ENCODE data around the gene CATSPER4. TPM values are rescaled to one million over a fixed set of nuclear protein-coding genes. Genes with fewer than 3 reads are reported as not detected.

CATSPER4 gene
- total RNA-seq = not detected
- total RNA-seq = 0 to 0.15 reads per million in 2 donors

GRCh38 chr1:26190373-26190987 lies at the start of gene CATSPER4:
Gene CATSPER4 (plus strand): TSS chr1:26190602. CDS start chr1:26190628, 26 bp downstream.
- no peak for ATAC-seq

GRCh38 chr1:26142159-26142558 lies 48.2 kb upstream of the CATSPER4 start:
- H3K9me3 ChIP-seq (ENCODE audit: control insufficient read depth, low read length, poor library complexity, severe bottlenecking) = no peaks in the 10 kb centered on the region
- Mint-ChIP-seq H3K27me3 (peaks cover 6% of the 10 kb centered on the region), H3K36me3 (ENCODE audit: low read depth) (peaks cover 3% of the 10 kb centered on the region), H3K27ac (no peak overlapping the region), H3K4me3 (no peak overlapping the region), H3K4me1 (peaks cover 9% of the 10 kb centered on the region)
- ATAC-seq (no peak), DNase-seq (no peak)

More at GRCh38 chr1:26190373-26190987, at the start of gene CATSPER4:
- Mint-ChIP-seq H3K4me1 (peaks cover 16% of the 10 kb centered on the region), H3K4me3 (no peak within 1 kb of the TSS), H3K27me3 (no peaks in the 10 kb centered on the region), H3K27ac (peak within 1 kb of the TSS; percentile 1), H3K36me3 (ENCODE audit: low read depth) (no peaks in the 10 kb centered on the region)
- no peak for DNase-seq
- no peaks in the 10 kb centered on the region for H3K9me3 ChIP-seq (ENCODE audit: control insufficient read depth, low read length, poor library complexity, severe bottlenecking)

- H3K27me3 Mint-ChIP-seq = peaks cover 21% of the 10 kb centered on the region
- peak overlapping the region; percentile 52 for H3K4me3 Mint-ChIP-seq
- H3K9me3 ChIP-seq (ENCODE audit: control insufficient read depth, low read length, poor library complexity, severe bottlenecking) = no peaks in the 10 kb centered on the region
- no peak overlapping the region for H3K27ac Mint-ChIP-seq
- peaks cover 3% of the 10 kb centered on the region for H3K36me3 Mint-ChIP-seq (ENCODE audit: low read depth)
- peak; percentile 95 for ATAC-seq
- peaks cover 4% of the 10 kb centered on the region for H3K4me1 Mint-ChIP-seq
- DNase-seq = peak; percentile 55 to 67 (median 59)
Measured at GRCh38 chr1:26145041-26145959, 45.1 kb upstream of the CATSPER4 start.

GRCh38 chr1:26145960-26146294 lies 44.5 kb upstream of the CATSPER4 start:
- Mint-ChIP-seq H3K27ac (no peak overlapping the region), H3K4me3 (no peak overlapping the region), H3K27me3 (peaks cover 21% of the 10 kb centered on the region), H3K4me1 (peaks cover 4% of the 10 kb centered on the region), H3K36me3 (ENCODE audit: low read depth) (peaks cover 3% of the 10 kb centered on the region)
- DNase-seq = no peak
- no peak for ATAC-seq
- H3K9me3 ChIP-seq (ENCODE audit: control insufficient read depth, low read length, poor library complexity, severe bottlenecking) = no peaks in the 10 kb centered on the region

- Mint-ChIP-seq H3K27me3 (peaks cover 27% of the 10 kb centered on the region), H3K36me3 (ENCODE audit: low read depth) (peaks cover 3% of the 10 kb centered on the region), H3K27ac (no peak overlapping the region), H3K4me1 (peaks cover 2% of the 10 kb centered on the region), H3K4me3 (no peak overlapping the region)
- DNase-seq = no peak
- ATAC-seq = no peak
- H3K9me3 ChIP-seq (ENCODE audit: control insufficient read depth, low read length, poor library complexity, severe bottlenecking) = no peaks in the 10 kb centered on the region
Measured at GRCh38 chr1:26148887-26149286, 41.5 kb upstream of the CATSPER4 start.

- H3K4me1 Mint-ChIP-seq = peaks cover 4% of the 10 kb centered on the region
- no peaks in the 10 kb centered on the region for H3K36me3 Mint-ChIP-seq (ENCODE audit: low read depth)
- no peaks in the 10 kb centered on the region for H3K9me3 ChIP-seq (ENCODE audit: control insufficient read depth, low read length, poor library complexity, severe bottlenecking)
- H3K27ac Mint-ChIP-seq = no peak overlapping the region
- H3K27me3 Mint-ChIP-seq = peaks cover 45% of the 10 kb centered on the region
- DNase-seq = no peak
- no peak for ATAC-seq
- H3K4me3 Mint-ChIP-seq = no peak overlapping the region
Measured at GRCh38 chr1:26153966-26154532, 36.4 kb upstream of the CATSPER4 start.

- no peaks in the 10 kb centered on the region for H3K36me3 Mint-ChIP-seq (ENCODE audit: low read depth)
- H3K9me3 ChIP-seq (ENCODE audit: control insufficient read depth, low read length, poor library complexity, severe bottlenecking) = no peaks in the 10 kb centered on the region
- ATAC-seq = no peak
- H3K27me3 Mint-ChIP-seq = peaks cover 50% of the 10 kb centered on the region
- peaks cover 4% of the 10 kb centered on the region for H3K4me1 Mint-ChIP-seq
- no peak overlapping the region for H3K27ac Mint-ChIP-seq
- no peak for DNase-seq
- H3K4me3 Mint-ChIP-seq = no peak overlapping the region
Measured at GRCh38 chr1:26154750-26155149, 35.7 kb upstream of the CATSPER4 start.

GRCh38 chr1:26155370-26156284 lies 34.8 kb upstream of the CATSPER4 start:
- no peaks in the 10 kb centered on the region for H3K9me3 ChIP-seq (ENCODE audit: control insufficient read depth, low read length, poor library complexity, severe bottlenecking)
- peaks cover 4% of the 10 kb centered on the region for H3K4me1 Mint-ChIP-seq
- H3K27me3 Mint-ChIP-seq = peaks cover 51% of the 10 kb centered on the region
- H3K36me3 Mint-ChIP-seq (ENCODE audit: low read depth) = no peaks in the 10 kb centered on the region
- DNase-seq (no peak), ATAC-seq (no peak)
- H3K4me3 Mint-ChIP-seq = no peak overlapping the region
- no peak overlapping the region for H3K27ac Mint-ChIP-seq

- Mint-ChIP-seq H3K27ac (no peak overlapping the region), H3K27me3 (peaks cover 51% of the 10 kb centered on the region), H3K4me1 (peaks cover 4% of the 10 kb centered on the region), H3K4me3 (no peak overlapping the region), H3K36me3 (ENCODE audit: low read depth) (no peaks in the 10 kb centered on the region)
- H3K9me3 ChIP-seq (ENCODE audit: control insufficient read depth, low read length, poor library complexity, severe bottlenecking) = no peaks in the 10 kb centered on the region
- ATAC-seq (no peak), DNase-seq (no peak)
Measured at GRCh38 chr1:26156285-26157038, 33.9 kb upstream of the CATSPER4 start.

GRCh38 chr1:26158271-26158907 lies 32.0 kb upstream of the CATSPER4 start:
- H3K9me3 ChIP-seq (ENCODE audit: control insufficient read depth, low read length, poor library complexity, severe bottlenecking) = no peaks in the 10 kb centered on the region
- Mint-ChIP-seq H3K4me3 (no peak overlapping the region), H3K4me1 (peaks cover 9% of the 10 kb centered on the region), H3K27ac (no peak overlapping the region), H3K36me3 (ENCODE audit: low read depth) (no peaks in the 10 kb centered on the region), H3K27me3 (peaks cover 57% of the 10 kb centered on the region)
- DNase-seq (no peak), ATAC-seq (no peak)

GRCh38 chr1:26158908-26159742 lies 31.3 kb upstream of the CATSPER4 start, which contains the start of gene FAM110D:
Gene FAM110D (plus strand): TSS chr1:26159079. CDS start chr1:26161292, 2,213 bp downstream.
- H3K4me1 Mint-ChIP-seq = peaks cover 9% of the 10 kb centered on the region
- H3K27me3 Mint-ChIP-seq = peaks cover 50% of the 10 kb centered on the region
- no peaks in the 10 kb centered on the region for H3K9me3 ChIP-seq (ENCODE audit: control insufficient read depth, low read length, poor library complexity, severe bottlenecking)
- H3K4me3 Mint-ChIP-seq = no peak within 1 kb of the TSS
- no peak within 1 kb of the TSS for H3K27ac Mint-ChIP-seq
- ATAC-seq = no peak
- no peaks in the 10 kb centered on the region for H3K36me3 Mint-ChIP-seq (ENCODE audit: low read depth)
- DNase-seq = no peak

Data from T-helper 17 cell (primary cell).